Activated effector memory CD4-positive, alpha-beta T cell treated with Interleukin-2 at 50 U/mL for 16 hours (primary cell): ENCODE data around the gene MAGOH.
A peak's percentile ranks its signal among the peaks of the same experiment; 100 is the strongest.
"Not testable (repeated sequence)": the region's sequence is repeated elsewhere in the genome, so short reads cannot be mapped to it uniquely, and the experiment has no call there.

Experiments used
- DNase-seq: peaks from one replicate; pipeline ENCODE4 v3.0.0-alpha.2; 2020

The MAGOH gene

DNA sequence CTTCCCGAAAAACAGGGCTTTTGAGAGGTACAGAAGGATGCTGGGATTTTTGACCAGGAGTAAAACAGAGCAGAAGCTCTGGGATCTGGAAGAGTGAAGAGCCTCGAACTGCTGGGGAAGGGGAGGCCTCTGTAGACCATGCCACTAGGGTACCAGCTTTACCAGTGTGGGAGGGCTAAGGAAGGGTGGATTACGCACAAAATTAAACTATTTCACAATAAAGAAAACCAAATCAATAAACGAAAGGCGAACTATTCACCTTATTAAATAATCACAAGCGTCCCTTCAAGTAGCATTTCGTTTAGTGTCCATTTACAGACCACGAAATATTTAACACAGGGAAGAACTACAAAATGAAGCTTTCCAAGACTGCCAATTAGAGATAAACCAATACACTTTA lies 18.6 kb downstream of the MAGOH start:
- no peak for DNase-seq

DNA sequence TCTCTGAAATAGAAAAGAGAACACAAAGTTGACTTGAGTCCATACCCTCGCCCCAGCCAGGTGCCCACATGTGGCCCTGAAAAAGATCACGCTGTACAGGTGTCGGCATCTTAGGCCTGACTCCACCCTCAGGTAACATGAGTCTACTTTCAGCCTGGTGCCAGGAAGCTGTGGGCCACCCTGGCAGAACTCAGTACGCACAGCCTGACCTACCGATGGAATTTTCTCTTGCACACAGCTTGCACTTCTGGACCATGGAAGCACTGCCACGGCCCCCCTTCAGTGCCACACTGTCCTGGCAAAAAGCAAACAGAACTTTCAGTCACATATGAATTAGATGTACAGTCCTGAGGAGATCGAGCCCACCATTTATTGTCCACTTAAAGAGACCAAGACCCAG lies 20.1 kb downstream of the MAGOH start:
- DNase-seq, result no peak

DNA sequence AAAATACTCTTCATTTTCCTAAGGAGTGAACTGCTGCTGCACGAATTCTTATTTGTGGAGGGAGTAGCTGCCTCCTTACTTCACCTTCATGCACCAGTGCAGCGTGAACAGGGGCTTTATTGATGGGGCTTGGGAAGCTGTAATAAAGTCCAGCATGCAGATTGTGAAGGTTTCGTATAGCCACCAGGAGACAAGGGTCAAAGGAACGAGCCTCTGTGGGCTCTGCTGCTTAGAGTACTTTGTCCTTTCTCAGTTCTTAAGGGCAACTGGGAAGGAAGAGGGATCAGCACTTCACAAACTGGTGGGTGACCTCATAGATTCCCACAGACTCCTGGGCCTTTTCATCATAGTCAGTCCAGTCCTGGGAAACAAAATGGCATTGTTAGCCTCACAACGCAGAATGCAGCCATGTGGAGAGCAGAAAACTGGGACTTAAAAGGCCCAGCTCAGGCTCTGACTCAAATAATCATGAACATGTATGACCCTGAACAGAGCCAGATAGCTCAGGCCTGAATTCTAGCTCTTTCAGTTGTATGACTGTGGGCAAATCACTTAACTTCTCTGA lies 23.9 kb downstream of the MAGOH start:
- no peak for DNase-seq

DNA sequence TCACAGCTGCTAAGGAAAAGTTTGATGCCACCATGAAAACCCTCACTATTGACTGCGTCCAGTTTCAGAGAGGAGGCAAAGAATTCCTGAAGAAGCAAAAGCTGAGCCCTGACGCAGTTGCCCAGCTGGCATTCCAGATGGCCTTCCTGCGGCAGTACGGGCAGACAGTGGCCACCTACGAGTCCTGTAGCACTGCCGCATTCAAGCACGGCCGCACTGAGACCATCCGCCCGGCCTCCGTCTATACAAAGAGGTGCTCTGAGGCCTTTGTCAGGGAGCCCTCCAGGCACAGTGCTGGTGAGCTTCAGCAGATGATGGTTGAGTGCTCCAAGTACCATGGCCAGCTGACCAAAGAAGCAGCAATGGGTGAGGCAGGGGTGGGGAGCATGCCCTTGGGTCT lies 27.4 kb downstream of the MAGOH start:
- no peak for DNase-seq

DNA sequence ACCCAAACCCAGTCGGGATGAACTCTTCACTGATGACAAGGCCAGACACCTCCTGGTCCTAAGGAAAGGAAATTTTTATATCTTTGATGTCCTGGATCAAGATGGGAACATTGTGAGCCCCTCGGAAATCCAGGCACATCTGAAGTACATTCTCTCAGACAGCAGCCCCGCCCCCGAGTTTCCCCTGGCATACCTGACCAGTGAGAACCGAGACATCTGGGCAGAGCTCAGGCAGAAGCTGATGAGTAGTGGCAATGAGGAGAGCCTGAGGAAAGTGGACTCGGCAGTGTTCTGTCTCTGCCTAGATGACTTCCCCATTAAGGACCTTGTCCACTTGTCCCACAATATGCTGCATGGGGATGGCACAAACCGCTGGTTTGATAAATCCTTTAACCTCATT lies 28.0 kb downstream of the MAGOH start:
- DNase-seq, result no peak

DNA sequence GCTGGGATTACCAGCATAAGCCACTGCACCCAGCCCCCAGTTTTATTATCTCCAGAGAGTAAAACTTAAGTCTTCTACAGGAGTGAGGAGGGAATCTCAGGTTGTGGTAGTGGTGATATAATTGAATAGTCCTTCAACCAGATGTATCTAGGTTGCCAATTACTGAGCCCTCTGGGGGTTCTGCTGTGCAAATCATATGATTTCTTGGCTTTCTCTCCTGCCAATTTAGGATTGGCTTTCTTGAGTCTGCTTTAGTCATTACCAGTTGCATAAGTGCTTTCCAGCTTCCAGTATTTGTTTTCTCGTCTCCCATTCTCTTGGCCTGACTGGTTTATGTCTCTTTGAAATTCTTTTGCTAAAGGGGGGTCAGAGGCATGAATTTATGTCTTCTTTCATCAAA lies 30.6 kb downstream of the MAGOH start:
- no peak for DNase-seq

DNA sequence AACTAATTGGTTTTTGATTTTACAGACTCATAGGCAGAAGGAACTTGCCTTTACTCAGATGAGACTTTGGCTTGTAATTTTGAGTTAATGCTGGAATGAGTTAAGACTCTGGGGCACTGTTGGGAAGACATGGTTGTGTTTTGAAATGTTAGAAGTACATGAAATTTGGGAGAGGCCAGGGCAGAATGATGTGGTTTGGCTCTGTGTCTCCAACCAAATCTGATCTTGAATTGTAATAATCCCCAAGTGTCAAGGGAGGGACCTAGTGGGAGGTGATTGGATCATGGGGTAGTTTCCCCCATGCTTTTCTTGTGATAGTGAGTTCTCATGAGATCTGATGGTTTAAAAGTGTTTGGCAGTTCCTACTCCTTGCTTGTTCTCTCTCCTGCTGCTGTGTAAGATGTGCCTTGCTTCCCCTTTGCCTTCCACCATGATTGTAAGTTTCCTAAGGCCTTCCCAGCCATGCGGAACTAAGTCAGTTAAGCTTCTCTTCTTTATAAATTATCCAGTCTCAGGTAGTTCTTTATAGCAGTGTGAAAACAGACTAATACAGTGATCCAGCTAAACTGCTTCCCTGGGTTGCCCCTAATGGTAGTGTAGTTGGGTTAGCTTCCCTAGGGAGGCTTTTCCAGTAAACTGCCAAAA lies 31.5 kb downstream of the MAGOH start:
- no peak for DNase-seq

GRCh38 chr1:53206083-53206685 lies 32.1 kb downstream of the MAGOH start:
- not testable (repeated sequence) for DNase-seq

DNA sequence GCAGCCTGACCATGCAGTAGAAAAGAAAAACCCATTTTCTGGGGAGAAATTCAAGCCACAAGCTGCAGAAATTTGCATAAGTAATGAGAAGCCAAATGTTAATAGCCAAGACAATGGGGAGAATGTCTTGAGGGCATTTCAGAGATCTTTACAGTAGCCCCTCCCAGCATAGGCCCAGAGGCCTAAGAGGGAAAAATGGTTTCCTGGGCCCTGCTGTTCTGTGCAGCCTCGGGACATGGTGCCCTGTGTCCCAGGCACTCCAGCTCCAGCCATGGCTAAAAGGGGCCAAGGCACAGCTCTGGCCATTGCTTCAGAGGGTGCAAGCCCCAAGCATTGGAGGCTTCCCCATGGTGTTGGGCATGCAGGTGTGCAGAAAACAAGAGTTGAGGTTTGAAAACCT lies 32.8 kb downstream of the MAGOH start:
- DNase-seq, result not testable (repeated sequence)

- DNase-seq, result no peak
These were observed 34.9 kb downstream of the MAGOH start for GRCh38 chr1:53203466-53203865.

DNA sequence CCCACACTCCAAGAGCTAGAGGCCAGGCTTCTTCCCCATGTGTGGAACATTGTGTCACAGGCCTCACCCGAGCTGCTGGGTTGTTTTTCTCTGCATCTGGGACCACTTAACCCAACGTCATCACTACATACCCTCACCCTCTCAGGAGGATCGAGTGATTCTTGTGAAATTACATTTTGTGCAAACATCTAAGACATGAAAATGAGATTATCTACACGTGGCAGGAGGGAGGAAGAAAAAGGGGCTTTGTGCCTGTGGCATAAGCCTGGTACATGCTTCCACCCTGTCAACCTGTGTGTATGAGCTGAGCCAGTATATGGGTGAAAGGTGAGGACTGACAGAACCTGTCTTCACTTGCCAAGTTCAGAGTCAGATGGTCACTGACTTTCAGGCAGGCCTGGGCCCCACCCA lies 40.1 kb downstream of the MAGOH start:
- no peak for DNase-seq

DNA sequence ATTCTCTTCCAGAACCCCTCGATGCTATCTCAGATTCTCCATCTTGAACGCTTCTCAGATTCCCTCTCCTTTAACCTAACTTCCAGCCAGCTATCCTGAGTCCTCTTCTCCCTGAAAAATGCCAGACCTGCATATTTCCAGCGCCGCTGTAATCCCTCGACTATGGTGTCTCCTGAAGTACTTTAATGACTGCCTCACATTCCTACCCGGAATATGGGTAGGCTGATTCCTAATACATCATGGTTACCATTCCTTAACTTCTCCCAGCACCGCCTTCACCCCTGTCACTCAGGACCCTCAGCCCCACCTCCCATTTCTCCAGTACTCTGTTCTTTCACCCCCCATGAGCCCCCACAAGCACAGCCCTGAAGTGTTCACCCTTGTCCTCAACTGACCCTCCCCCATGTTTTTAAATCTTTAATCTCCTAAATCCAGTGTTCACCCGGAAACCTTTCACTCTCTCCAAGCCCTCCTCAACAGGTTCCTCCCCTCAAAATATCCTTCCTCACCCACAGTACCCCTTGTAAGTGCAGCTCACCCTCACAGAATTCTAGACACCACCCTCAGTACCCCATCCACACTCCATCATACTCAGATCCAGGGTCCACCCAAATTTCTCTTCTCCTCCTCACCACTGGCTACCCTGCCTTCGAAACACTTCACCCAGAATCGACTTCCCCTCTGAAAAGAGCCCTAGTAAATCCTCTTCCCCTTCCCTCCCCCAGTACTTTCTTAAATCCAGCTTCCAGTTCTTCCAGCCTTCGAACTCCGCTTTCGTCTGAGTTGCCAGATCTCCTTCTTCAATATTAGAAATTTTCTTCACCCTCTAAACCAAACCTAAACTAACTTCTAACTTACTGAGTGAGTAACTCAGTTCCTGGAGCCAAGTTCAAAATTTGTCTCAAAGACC lies 40.8 kb downstream of the MAGOH start:
- DNase-seq, result no peak

DNA sequence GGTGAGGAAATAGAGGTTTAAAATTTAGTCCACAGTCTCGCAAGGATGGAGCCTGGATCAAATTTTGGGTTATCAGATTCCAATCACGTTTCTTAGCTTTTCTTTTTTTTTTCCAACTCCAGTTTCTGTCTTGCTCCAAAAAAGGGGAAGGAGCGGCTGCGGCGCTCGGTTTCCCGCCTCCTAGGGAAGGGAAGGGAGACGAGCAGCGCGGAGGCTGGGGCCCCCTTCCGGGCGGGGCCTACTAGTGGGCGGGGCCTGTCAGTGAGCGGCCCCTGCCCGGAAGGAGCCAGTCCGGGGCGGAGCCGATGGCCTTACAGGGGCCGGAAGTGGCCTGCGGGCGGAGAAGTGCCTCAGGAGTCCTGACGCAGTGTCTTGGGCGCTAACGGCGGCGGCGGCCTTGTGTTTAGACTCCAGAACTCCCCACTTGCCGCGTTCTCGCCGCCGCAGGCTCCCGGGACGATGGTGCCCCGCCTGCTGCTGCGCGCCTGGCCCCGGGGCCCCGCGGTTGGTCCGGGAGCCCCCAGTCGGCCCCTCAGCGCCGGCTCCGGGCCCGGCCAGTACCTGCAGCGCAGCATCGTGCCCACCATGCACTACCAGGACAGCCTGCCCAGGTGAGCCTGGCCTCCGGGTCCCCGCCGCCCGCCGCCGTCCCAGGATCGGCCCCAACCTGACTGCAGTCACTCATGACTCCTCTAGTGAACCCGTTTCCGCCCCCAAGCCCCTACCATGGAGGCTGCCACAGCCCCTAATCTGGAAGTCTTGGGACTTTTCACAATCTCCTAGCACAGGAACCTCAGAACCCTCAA lies 41.6 kb downstream of the MAGOH start, which contains the start of gene CPT2:
Gene CPT2 (plus strand): TSS at position 340 of the 806 bp plus-strand sequence. CDS start 120 bp downstream, at position 460.
- peak; percentile 86 for DNase-seq

DNA sequence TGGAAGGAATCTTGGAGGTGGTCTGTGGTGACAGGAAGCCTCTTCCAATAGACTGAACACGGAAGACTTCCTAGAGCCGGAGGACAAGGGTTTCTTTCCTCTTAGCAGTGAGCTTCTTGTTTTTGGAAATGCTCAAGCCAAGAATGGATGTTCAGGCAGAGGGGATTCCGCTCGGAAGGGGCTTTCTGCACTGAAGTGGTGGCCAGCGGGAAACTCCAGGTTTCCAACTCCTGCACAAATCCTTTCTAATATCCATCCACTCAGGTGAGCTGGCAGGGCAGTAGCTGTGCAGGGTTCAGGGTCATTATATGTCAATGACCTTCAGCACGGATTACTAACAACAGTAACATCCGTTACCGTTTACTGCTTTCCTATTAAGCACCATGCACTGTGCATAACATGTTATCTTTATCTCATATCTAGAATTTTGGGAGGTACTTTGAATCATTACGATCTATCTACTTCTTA lies 42.3 kb downstream of the MAGOH start:
- no peak for DNase-seq

- no peak for DNase-seq
These were observed 42.9 kb downstream of the MAGOH start for GRCh38 chr1:53195246-53196016.

- DNase-seq, result no peak
These were observed 48.1 kb downstream of the MAGOH start for GRCh38 chr1:53190210-53190611.

DNA sequence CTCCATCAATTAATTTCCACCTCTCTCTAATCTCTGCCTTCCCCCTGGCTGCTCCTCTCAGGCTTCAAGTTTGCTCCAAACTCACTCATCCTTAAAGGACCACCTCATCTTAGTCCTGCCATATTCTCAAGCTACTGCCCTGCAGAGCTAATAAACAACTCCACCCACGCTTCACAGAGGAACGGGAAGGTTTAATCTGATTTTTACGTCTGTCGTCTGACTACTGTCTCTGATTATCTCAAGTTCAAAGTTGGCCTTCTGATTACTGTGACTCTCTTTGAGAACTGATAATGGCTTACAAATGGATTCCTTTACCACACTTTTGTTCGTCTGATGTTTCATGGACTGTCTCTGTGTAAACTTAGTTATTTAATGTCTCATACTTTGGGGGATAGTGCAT lies 49.3 kb downstream of the MAGOH start:
- DNase-seq, result no peak

- DNase-seq, result no peak
These were observed 50.2 kb downstream of the MAGOH start for GRCh38 chr1:53188099-53188498.

- no peak for DNase-seq
These were observed 50.9 kb downstream of the MAGOH start for GRCh38 chr1:53187401-53187800.

DNA sequence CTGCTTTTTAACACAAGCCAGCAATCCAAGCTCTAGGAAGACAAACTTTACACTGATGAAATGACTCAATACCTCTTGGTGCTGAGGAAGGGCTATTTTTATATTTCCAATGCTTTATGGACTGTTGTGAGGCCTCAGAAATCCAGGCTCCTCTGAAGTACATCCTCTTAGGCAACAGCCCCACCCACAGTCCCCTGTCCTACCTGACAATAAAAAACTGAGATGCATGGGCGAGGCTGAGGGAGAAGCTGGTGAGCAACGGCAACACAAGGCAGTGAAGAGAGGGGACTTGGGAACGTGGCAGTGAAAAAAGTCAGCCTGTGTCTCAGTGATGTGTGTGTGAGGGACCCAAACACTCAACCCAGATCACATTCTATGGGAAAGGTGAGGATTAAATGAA lies 51.8 kb downstream of the MAGOH start:
- no peak for DNase-seq

GRCh38 chr1:53185955-53186297 lies 52.4 kb downstream of the MAGOH start:
- not testable (repeated sequence) for DNase-seq
